GM18499 (cell line): Measurements from ENCODE around the gene MAPK11.

ENCODE experiments used
- ATAC-seq: cut with Tn5 transposase; IDR thresholded peaks from one replicate; pipeline ENCODE4 v1.9.1; 2021; ENCODE audit warnings: moderate number of reproducible peaks; ENCODE audit not compliant: insufficient read depth, unreplicated experiment

MAPK11 gene

DNA sequence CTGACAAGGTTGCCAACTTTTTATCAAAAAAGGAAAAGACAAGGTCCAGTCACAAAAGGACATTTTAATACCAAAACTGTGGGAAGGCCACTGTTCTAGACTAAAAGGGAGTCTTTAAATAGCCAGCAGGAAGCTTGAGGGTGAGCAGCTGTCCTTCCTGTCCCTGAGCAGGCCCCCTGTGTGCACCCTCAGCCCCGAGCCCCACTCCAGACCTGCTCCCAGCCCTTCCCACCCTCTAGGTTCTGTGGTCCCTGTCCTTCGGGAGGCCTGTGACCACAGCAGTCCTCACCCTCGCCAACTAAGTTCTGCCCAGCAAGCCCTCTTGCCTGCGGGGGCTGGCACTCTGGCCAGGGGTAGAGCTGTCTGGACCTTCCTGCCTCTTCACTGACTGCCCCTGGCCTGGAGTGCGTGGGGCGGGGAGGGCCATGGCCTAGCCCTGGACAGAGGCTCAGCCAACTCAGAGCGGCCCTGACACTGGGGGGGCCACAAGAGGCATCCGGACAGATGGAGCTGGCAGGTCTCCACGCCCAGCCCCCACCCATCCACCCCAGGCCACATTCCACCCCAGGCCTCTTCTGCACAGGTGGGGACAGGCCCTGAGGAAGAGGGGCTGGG lies 38.9 kb upstream of the MAPK11 start:
- no peak for ATAC-seq

- no peak for ATAC-seq
Measured at GRCh38 chr22:50308597-50308935, 38.4 kb upstream of the MAPK11 start.

- no peak for ATAC-seq
Measured at GRCh38 chr22:50307890-50308596, 37.9 kb upstream of the MAPK11 start.

GRCh38 chr22:50306753-50307749 lies 36.9 kb upstream of the MAPK11 start, which contains the start of gene PLXNB2:
TSS of gene PLXNB2 (minus strand) at chr22:50307646. CDS start at chr22:50290584, 17,062 bp downstream.
- ATAC-seq: no peak

GRCh38 chr22:50305923-50306566 lies 35.9 kb upstream of the MAPK11 start:
- no peak for ATAC-seq

DNA sequence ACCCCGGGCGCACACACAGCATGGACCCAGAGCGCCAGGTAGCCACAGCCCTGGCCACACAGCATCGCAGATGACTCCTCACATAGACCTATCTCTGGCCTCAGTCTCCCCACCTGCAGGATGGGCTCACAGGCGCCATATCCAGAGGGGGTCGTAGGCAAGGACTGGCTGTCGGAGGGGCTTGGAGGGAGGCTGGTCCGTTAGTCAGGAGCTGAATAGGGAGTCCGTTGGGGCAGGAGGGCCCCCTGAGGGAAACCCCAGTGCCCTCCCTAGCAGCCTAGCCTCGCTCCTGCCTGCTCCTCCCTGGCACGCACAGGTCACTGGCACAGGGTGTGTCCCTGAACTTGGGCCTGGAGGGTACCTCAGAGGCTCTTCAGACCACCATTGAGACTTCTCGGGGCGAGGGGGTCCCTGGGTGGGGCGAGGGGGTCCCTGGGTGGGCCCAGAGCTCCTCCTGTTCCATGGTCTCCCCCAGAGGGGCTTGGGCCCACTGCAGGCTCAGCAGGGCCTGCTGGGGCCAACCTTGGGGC lies 35.3 kb upstream of the MAPK11 start:
- no peak for ATAC-seq

DNA sequence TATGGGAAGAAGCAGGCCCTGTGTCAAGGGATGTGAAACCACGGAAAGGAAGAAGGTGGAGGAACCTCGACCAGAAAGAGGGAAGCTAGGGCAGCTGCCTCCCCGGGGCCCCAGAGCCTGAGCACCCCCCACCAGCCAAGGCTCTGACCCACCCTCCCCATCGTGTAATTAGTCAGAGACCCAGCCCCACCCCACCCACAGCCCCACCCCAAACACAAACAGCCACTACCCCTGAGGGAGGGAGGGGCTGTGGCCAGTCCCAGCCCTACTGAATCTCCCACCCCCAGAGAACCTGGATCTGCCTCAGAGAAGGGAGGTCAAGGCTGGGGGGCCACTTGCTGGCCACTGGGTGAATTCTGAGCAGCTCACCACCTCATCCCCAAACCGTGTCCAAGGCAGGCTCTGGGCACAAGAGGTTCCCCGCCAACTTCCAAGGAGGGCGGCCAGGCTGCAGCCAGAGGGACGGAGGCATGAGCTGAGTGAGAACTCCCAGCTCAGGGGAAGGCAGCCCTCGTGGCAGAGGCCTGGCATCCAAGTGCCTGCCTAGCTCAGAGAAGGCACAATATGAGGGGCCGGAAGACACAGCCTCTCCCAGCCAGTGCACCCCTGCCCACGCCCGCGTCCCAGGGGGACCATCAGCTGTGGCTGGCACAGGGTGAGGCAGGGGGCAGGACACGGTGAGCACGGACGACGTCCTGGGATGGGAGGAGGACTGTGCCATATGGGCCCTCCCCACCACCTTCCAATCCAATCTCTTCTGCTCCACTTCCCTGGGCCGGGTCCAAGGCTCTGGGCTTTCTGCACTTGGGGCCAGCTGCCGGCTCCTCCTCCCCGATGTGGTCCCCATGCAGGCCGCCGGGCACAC lies 34.6 kb upstream of the MAPK11 start:
- no peak for ATAC-seq

DNA sequence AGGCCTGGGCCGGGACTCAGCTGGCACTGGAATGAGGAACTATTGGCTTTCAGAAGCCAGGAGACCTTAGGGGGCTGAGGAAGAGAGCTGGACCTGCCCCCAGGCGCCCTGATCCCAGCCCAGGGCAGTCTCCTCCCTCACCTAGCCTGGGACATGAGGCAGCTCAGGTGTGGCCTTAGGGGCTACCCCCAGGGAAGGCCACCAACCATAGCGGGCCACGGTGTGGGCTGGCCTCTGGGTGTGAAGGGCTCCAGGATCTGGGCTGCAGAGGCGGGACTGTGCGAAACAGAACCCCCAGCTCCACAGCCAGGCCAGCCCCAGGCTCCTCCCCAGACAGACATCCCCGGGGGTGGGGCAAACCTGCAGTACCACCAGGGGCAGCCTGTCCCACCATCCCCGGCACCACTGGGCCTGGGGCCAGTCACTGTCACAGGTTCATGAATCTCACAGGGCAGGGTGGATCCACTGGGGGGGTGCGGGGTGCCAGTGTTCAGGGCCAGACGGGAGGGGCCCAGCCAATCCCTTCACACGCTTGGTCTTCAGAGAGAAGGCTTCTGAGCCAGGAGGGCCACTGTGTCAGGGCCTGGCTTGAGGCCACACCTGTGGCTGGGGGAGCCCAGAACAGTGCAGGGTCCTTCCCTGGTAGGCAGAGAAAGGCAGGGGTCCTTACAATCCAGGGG lies 33.8 kb upstream of the MAPK11 start:
- ATAC-seq: no peak

GRCh38 chr22:50303515-50303847 lies 33.3 kb upstream of the MAPK11 start:
- ATAC-seq: no peak

GRCh38 chr22:50302564-50302963 lies 32.4 kb upstream of the MAPK11 start:
- no peak for ATAC-seq

GRCh38 chr22:50302041-50302541 lies 31.9 kb upstream of the MAPK11 start:
- no peak for ATAC-seq

- ATAC-seq: no peak
Measured at GRCh38 chr22:50301581-50301991, 31.4 kb upstream of the MAPK11 start.

- no peak for ATAC-seq
Measured at GRCh38 chr22:50300620-50301257, 30.6 kb upstream of the MAPK11 start.

DNA sequence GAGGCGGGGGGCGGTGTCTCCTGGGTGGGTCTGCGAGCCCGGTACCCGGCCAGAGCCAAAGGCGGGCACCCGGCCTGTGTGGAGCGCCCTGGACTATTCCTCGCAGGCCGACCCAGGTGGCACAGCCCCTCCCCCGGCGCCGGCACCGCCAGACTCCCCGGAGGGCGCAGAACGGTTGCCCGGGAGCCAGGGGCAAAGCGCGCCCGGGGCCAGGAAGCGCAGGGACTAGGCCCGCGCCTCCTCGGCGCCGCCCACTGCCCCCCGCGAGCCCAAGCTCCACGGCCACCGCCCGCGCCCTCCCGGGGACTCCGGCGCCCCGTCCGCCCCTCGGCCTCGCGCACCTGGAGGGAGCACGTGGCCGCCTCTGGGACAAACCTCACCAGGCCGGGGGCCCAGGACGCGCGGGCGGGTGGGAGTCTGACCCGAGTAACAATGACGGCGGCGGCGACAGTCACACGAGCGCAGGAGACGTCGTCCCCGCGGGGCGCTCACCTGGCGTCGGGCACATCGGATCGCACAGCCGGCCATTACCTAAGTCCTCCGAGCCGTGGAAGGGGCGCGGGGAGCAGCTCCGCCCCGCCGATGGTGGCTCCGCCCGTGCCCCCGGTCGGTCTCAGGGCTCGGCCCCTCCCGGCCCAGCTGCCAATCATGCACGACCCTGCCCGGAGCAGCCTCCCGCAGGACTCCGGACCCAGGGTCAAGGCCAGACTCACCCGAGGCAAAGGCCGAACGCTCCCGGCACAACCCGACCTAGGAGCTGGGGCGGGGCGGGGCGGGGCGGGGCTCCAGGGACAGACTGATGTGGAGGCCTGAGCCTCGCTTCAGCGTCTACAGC lies 29.8 kb upstream of the MAPK11 start:
- no peak for ATAC-seq

DNA sequence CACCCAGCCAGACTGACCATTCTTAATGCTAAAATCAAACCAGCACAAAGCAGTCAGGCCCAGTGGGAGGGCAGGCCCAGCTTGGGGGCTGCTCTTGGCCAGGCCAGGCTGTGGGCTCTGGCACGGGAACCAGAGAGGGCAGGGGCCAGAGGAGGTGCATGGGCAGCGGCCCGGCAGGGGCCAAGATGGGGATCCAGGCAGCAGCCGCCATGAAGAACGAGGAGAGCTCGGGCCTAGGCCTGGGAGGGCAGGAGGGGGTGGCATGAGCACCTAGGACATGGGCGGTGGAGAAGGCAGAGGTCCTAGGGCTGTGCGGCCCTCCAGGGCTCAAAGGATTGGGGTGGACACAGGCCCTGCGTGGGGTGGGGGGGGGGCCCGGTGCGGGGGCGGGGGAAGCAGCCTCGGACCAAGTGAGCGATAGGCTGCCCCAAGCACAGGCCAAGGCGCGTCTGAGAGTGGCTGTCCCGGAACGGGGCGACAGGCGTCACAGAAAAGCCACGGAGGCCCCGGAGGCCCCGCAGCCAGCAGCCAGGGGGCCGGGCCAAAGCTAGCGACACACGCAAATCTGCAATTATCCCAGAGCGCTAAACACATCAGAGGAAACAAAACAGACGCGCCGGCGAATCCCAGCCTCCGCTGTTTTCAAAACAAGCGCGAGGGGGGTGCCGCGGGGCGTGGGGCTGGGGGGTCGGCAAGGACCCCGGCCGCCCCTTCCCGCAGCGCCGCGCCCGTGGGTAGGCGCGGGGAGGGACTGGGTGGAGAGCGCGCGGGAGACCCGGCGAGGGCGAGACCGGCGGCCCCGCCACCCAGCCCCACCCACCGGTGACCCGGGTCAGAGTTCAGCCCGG lies 29.0 kb upstream of the MAPK11 start:
- ATAC-seq: no peak

- ATAC-seq: no peak
Measured at GRCh38 chr22:50298266-50298637, 28.1 kb upstream of the MAPK11 start.
